ENCODE measurements around the gene PDE11A.
"Not testable (repeated sequence)": the region's sequence is repeated elsewhere in the genome, so short reads cannot be mapped to it uniquely, and the experiment has no call there.

GRCh38 chr2:177944530-177944929, 128.0 kb downstream of the PDE11A start:
- TF ChIP-seq POLR2AphosphoS5, CTCF, POLR2A, EP300 (IDR thresholded peaks at IDR 0.05): not testable (repeated sequence)
